ENCODE data around the gene PLXNA2. TPM values are rescaled to one million over a fixed set of nuclear protein-coding genes. Genes with fewer than 3 reads are reported as not detected.
A peak's percentile ranks its signal among the peaks of the same experiment; 100 is the strongest.

The PLXNA2 gene
- total and polyA plus RNA-seq, 2 of the 4 experiments (the other 2 are of a cell fraction) = 0.72 to 1.1 TPM

DNA sequence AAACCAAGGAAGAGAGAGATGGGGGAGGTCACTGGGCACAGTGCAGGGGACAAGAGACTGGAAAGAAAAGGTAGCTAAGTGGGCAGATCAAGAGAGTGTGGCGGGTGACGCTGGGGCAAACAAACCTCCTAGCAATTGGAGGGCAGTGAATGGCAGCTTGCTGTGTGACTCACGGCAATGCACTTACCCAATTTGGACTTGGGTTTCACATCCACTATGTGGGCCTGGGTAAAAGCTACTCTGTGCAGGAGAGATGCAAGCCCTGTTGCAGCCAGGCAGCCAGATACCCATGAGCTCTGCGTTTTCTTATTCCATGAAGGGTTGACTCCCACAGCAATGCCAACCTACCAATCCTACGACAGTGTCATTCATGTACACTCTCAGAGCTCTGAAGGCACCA, 9.5 kb downstream of the PLXNA2 start:
- dilution Hi-C loops (cut with HindIII; ENCODE audit: low sequenced_read_pairs, unreplicated experiment) (no loop called here), in situ Hi-C loops (cut with MboI; ENCODE audit: low sequenced_read_pairs) (no loop called here), intact Hi-C loops (cut with micrococcal nuclease) (no loop called here)
- peak overlapping the region; percentile 32; the same call in 1 of the 2 replicates for H4K91ac ChIP-seq (ENCODE audit: insufficient read depth, low read depth, low read length)
- peaks cover 0 to 59% of the 10 kb centered on the region in 2 experiments; a peak in 3 of 4 replicates for H3K79me1 ChIP-seq (ENCODE audit: low read depth in 1 of 2, low read length in 2 of 2)
- H2BK5ac ChIP-seq (ENCODE audit: low read depth, low read length, poor library complexity, severe bottlenecking) = no peak overlapping the region
- no peak overlapping the region for H3K23ac ChIP-seq (ENCODE audit: low read depth, low read length)
- H2AFZ ChIP-seq (replicated peaks; ENCODE audit: low read length, poor library complexity) = no peak overlapping the region
- CTCF ChIA-PET = no interaction called here
- H3K4me1 ChIP-seq (ENCODE audit: control insufficient read depth, insufficient read depth, low read length) = peaks cover 39% of the 10 kb centered on the region
- TF ChIP-seq MAFK (IDR thresholded peaks at IDR 0.05; ENCODE audit: low read depth, low read length) (no peak), CTCF (conservative IDR thresholded peaks at IDR 0.05; ENCODE audit: low read depth, low read length) (no peak), POLR2A (IDR thresholded peaks at IDR 0.05; ENCODE audit: low read depth, low read length) (no peak), FOS (IDR thresholded peaks at IDR 0.05; ENCODE audit: low read depth, low read length) (no peak), RCOR1 (IDR thresholded peaks at IDR 0.05; ENCODE audit: insufficient replicate concordance, low read length) (no peak)
- H2BK15ac ChIP-seq (ENCODE audit: low read depth, low read length) = 0 out of 3 replicates have a peak overlapping the region, but pooled peaks have one; percentile 28
- H3K27me3 ChIP-seq (ENCODE audit: control insufficient read depth, insufficient read depth, low read length) = no peaks in the 10 kb centered on the region
- no peak overlapping the region; the same call in 1 of the 2 replicates for H4K5ac ChIP-seq (ENCODE audit: low read depth, low read length)
- no peak overlapping the region for H3K4me2 ChIP-seq (ENCODE audit: low read depth, low read length)
- H3K56ac ChIP-seq (ENCODE audit: extremely low read depth, insufficient read depth, low read length) = no peak overlapping the region
- H3K18ac ChIP-seq (ENCODE audit: low read depth, low read length) = no peak overlapping the region; the same call in 1 of the 2 replicates
- no peaks in the 10 kb centered on the region for H3K36me3 ChIP-seq (ENCODE audit: control insufficient read depth, insufficient read depth, low read length)
- no TSS peak for BruUV-seq (replicated peaks)
- H3K14ac ChIP-seq (replicated peaks; ENCODE audit: low read depth, low read length) = peak overlapping the region; percentile 72; the same call in 1 of the 2 replicates
- WGBS, 2 experiments (ENCODE audit: extremely low coverage in 2 of 2, insufficient read length in 1 of 2) = no CpG with 5 or more reads among the region's 5 CpGs
- ATAC-seq (ENCODE audit: low read depth) (no peak), DNase-seq (no peak)
- H3K9me1 ChIP-seq (ENCODE audit: insufficient read depth, low read length) = peaks cover 27% of the 10 kb centered on the region
- peak overlapping the region; percentile 52 for H3K4ac ChIP-seq (ENCODE audit: low read depth, low read length)
- H3K27ac ChIP-seq (ENCODE audit: insufficient read depth, low read length) = no peak overlapping the region
- no peak overlapping the region for H3K9ac ChIP-seq (ENCODE audit: low read depth, low read length)
- peak overlapping the region; percentile 69 for H2BK120ac ChIP-seq (ENCODE audit: low read depth, low read length)
- H3K4me3 ChIP-seq (ENCODE audit: insufficient read depth, low read depth, low read length) = no peak overlapping the region
- H2BK20ac ChIP-seq (ENCODE audit: low read depth, low read length) = no peak overlapping the region
- peak overlapping the region; percentile 33; the same call in 1 of the 2 replicates for H2AK5ac ChIP-seq (ENCODE audit: low read depth, low read length)
- H4K8ac ChIP-seq (ENCODE audit: low read depth in 2 of 2, low read length in 2 of 2) = peak overlapping the region in 1 of 2 experiments; percentile 32; a peak in 1 of 4 replicates
- POLR2A ChIA-PET (ENCODE audit: unreplicated experiment) = no interaction called here
- H4K20me1 ChIP-seq (ENCODE audit: insufficient read depth, low read length) = no peaks in the 10 kb centered on the region
- H3K9me3 ChIP-seq (ENCODE audit: control insufficient read depth, insufficient read depth, low read length) = no peaks in the 10 kb centered on the region
- no peak overlapping the region for H2AK9ac ChIP-seq (replicated peaks; ENCODE audit: low read depth, low read length, poor library complexity)
